H1 (cell line): ENCODE measurements around the gene DENND4C. TPM values are rescaled to one million over a fixed set of nuclear protein-coding genes. Genes with fewer than 3 reads are reported as not detected.
"Not testable (repeated sequence)": the region's sequence is repeated elsewhere in the genome, so short reads cannot be mapped to it uniquely, and the experiment has no call there.

Experiments used
- CTCF ChIA-PET: fragments of 300-600 bp; sonication (Branson Sonifier 250); formaldehyde crosslinking; loops from one replicate; lab custom pipeline; 2021; ENCODE audit not compliant: partially characterized antibody; lab: Charles Lee
- POLR2A ChIA-PET: fragments of 300-600 bp; sonication (Branson Sonifier 250); formaldehyde crosslinking; loops from one replicate; lab custom pipeline; 2021; ENCODE audit warnings: inconsistent platforms; ENCODE audit not compliant: partially characterized antibody; lab: Charles Lee
- DNase-seq, 2 experiments: peaks; one replicate each; pipeline versions ENCODE4 v3.0.0 to v3.0.0-alpha.2; 2010 to 2022; ENCODE audit warnings: low spot score in 2 of 2, low read depth in 1 of 2, mixed read lengths in 1 of 2
- FAIRE-seq: peaks from 2 replicates; lab custom pipeline; 2011; peaks lifted over from hg19 to GRCh38; lab: Jason Lieb, UNC
- H2AFZ ChIP-seq: 2 replicates; pipeline ENCODE4 v1.8.1; 2012; ENCODE audit warnings: low read length, inconsistent platforms
- H2AK5ac ChIP-seq: 2 replicates; pipeline ENCODE4 v1.6.1; 2013; ENCODE audit warnings: low read depth, low read length
- H2BK120ac ChIP-seq: replicated peaks from 2 replicates; pipeline ENCODE3; 2013; ENCODE audit warnings: low read depth, low read length, inconsistent platforms
- H2BK12ac ChIP-seq: 2 replicates; pipeline ENCODE4 v1.6.1; 2013; ENCODE audit warnings: low read depth, low read length
- H2BK15ac ChIP-seq: 2 replicates; pipeline ENCODE4 v1.6.1; 2013; ENCODE audit warnings: low read length
- H2BK20ac ChIP-seq: 2 replicates; pipeline ENCODE4 v1.6.1; 2013; ENCODE audit warnings: low read length
- H2BK5ac ChIP-seq: 2 replicates; pipeline ENCODE4 v1.6.1; 2013; ENCODE audit warnings: low read depth, low read length
- H3K14ac ChIP-seq: 2 replicates; pipeline ENCODE4 v1.6.1; 2013; ENCODE audit warnings: inconsistent platforms; ENCODE audit not compliant: insufficient read length
- H3K18ac ChIP-seq: 2 replicates; pipeline ENCODE4 v1.6.1; 2013; ENCODE audit warnings: low read length; ENCODE audit errors: extremely low read depth
- H3K23ac ChIP-seq: 2 replicates; pipeline ENCODE4 v1.6.1; 2013; ENCODE audit warnings: inconsistent platforms; ENCODE audit not compliant: insufficient read length
- H3K23me2 ChIP-seq: 2 replicates; pipeline ENCODE4 v1.6.1; 2013; ENCODE audit warnings: low read depth, low read length
- H3K27ac ChIP-seq: 2 replicates; pipeline ENCODE4 v1.6.1; 2011; ENCODE audit warnings: low read depth, low read length, inconsistent platforms
- H3K27me3 ChIP-seq, 4 experiments: replicated peaks in 1 of 4; 1 replicate in 1 of 4; 2 replicates in 3 of 4; pipeline versions ENCODE4 v1.6.1 to v1.8.1; 2011 to 2013; ENCODE audit warnings: low read length in 3 of 4, mild to moderate bottlenecking in 3 of 4, inconsistent platforms in 2 of 4, mixed read lengths in 2 of 4, moderate library complexity in 1 of 4; ENCODE audit not compliant: control insufficient read depth in 3 of 4, insufficient read depth in 3 of 4; ENCODE audit errors: extremely low read depth in 1 of 4
- H3K36me3 ChIP-seq, 4 experiments: 2 replicates each; pipeline versions ENCODE4 v1.6.1 to v1.8.1; 2011 to 2013; ENCODE audit warnings: mild to moderate bottlenecking in 4 of 4, low read length in 3 of 4, moderate library complexity in 2 of 4, control low read depth in 1 of 4, inconsistent platforms in 1 of 4; ENCODE audit not compliant: insufficient read depth in 4 of 4, control insufficient read depth in 2 of 4
- H3K4ac ChIP-seq: replicated peaks from 2 replicates; pipeline ENCODE3; 2013; ENCODE audit warnings: low read length, low read depth, mixed read lengths, inconsistent platforms; ENCODE audit not compliant: insufficient read length
- H3K4me1 ChIP-seq, 4 experiments: replicated peaks in 1 of 4; 1 replicate in 1 of 4; 2 replicates in 3 of 4; pipeline versions ENCODE4 v1.6.1 to v1.8.1; 2011 to 2013; ENCODE audit warnings: low read length in 3 of 4, inconsistent platforms in 2 of 4, mixed read lengths in 1 of 4; ENCODE audit not compliant: insufficient read depth in 4 of 4, control insufficient read depth in 3 of 4
- H3K4me2 ChIP-seq, 2 experiments: 2 replicates each; pipeline versions ENCODE4 v1.6.1 to v1.8.1; 2011 to 2013; ENCODE audit warnings: low read depth in 2 of 2, low read length in 2 of 2, control low read depth in 1 of 2, inconsistent platforms in 1 of 2, mild to moderate bottlenecking in 1 of 2; ENCODE audit not compliant: insufficient read depth in 1 of 2
- H3K4me3 ChIP-seq, 4 experiments: fragments of 200-600, 300-600 bp in 1 of 4; sonication (generic), shearing (Covaris generic), sonication (Bioruptor Twin) in 1 of 4; 2 replicates each; pipeline versions ENCODE4 v1.5.1 to v1.8.1; 2011 to 2016; ENCODE audit warnings: low read length in 4 of 4, low read depth in 3 of 4, control low read depth in 2 of 4, inconsistent platforms in 2 of 4, mild to moderate bottlenecking in 2 of 4, mixed read lengths in 1 of 4, moderate library complexity in 1 of 4; ENCODE audit not compliant: insufficient read depth in 2 of 4; ENCODE audit errors: extremely low read depth in 1 of 4
- H3K56ac ChIP-seq: replicated peaks from 2 replicates; pipeline ENCODE3; 2013; ENCODE audit warnings: low read depth, mild to moderate bottlenecking, mixed read lengths, low read length, inconsistent platforms; ENCODE audit not compliant: insufficient read length
- H3K79me1 ChIP-seq: 2 replicates; pipeline ENCODE4 v1.6.1; 2013; ENCODE audit warnings: low read depth, low read length, control low read depth
- H3K79me2 ChIP-seq, 2 experiments: 2 replicates each; pipeline versions ENCODE4 v1.6.1 to v1.8.1; 2012 to 2013; ENCODE audit warnings: low read length in 2 of 2, mild to moderate bottlenecking in 2 of 2, inconsistent platforms in 1 of 2; ENCODE audit not compliant: insufficient read depth in 2 of 2, control insufficient read depth in 1 of 2
- H3K9ac ChIP-seq, 4 experiments: replicated peaks in 1 of 4; 1 replicate in 1 of 4; 2 replicates in 3 of 4; pipeline versions ENCODE4 v1.6.1 to v1.8.1; 2011 to 2013; ENCODE audit warnings: low read depth in 3 of 4, low read length in 3 of 4, control low read depth in 2 of 4, mild to moderate bottlenecking in 2 of 4, moderate library complexity in 2 of 4, inconsistent platforms in 1 of 4; ENCODE audit errors: extremely low read depth in 1 of 4
- H3K9me3 ChIP-seq, 2 experiments: 2 replicates each; pipeline versions ENCODE4 v1.6.1 to v1.8.1; 2012 to 2013; ENCODE audit warnings: mild to moderate bottlenecking in 2 of 2, moderate library complexity in 2 of 2, control low read depth in 1 of 2, inconsistent platforms in 1 of 2, low read depth in 1 of 2, low read length in 1 of 2, mixed read lengths in 1 of 2; ENCODE audit not compliant: insufficient read depth in 2 of 2
- H4K20me1 ChIP-seq, 2 experiments: replicated peaks in 1 of 2; 2 replicates each; pipeline versions ENCODE3 to v1.8.1; 2011 to 2013; ENCODE audit warnings: inconsistent platforms in 2 of 2, low read length in 2 of 2, mild to moderate bottlenecking in 1 of 2; ENCODE audit not compliant: insufficient read depth in 2 of 2, control insufficient read depth in 1 of 2
- H4K5ac ChIP-seq: 2 replicates; pipeline ENCODE4 v1.6.1; 2013; ENCODE audit warnings: low read length, low read depth, mixed read lengths, inconsistent platforms; ENCODE audit not compliant: insufficient read length
- H4K8ac ChIP-seq: 2 replicates; pipeline ENCODE4 v1.8.0; 2013; ENCODE audit warnings: mild to moderate bottlenecking, moderate library complexity, low read length, inconsistent platforms; ENCODE audit not compliant: insufficient read depth; ENCODE audit errors: extremely low read depth
- H4K91ac ChIP-seq: replicated peaks from 2 replicates; pipeline ENCODE3; 2013; ENCODE audit warnings: low read length, mixed read lengths, inconsistent platforms; ENCODE audit not compliant: insufficient read length
- WGBS, 2 experiments: shearing (Covaris generic) in 1 of 2; methylation state at CpG; one replicate each; pipeline versions ENCODE4 v1.1.6 to v1.1.7; 2013 to 2015; ENCODE audit warnings: low lambda C conversion rate in 2 of 2, mixed read lengths in 2 of 2, inconsistent platforms in 1 of 2, low coverage in 1 of 2, missing lambda C conversion rate in 1 of 2; ENCODE audit not compliant: insufficient replicate concordance in 2 of 2, insufficient coverage in 1 of 2, insufficient read length in 1 of 2; ENCODE audit errors: extremely low coverage in 1 of 2, missing lambda C conversion rate in 1 of 2; 5-methylcytosine and 5-hydroxymethylcytosine counted together
- polyA plus RNA-seq, 7 experiments: library from polyadenylated mRNA; depleted of rRNA in 3 of 7; stranded (reverse) in 5 of 7; unstranded in 2 of 7; fragments of >200 nt in 5 of 7; fragments of 200-250 nt in 2 of 7; gene quantifications; 1 replicate in 5 of 7; 2 replicates in 1 of 7; 4 replicates in 1 of 7; pipeline versions ENCODE4 v1.2.1 to v1.2.3, GENCODE V29; 2011 to 2013; ENCODE audit warnings: missing spikeins in 2 of 7, mixed read lengths in 2 of 7
- total RNA-seq: library from RNA; stranded (reverse); fragmentation: NEBNext Ultra II Directional; extraction: Animal tissue kit (Norgen Biotek cat#: 25700); gene quantifications from 2 replicates; pipeline ENCODE4 v1.2.1, GENCODE V29; 2021

The DENND4C gene
- total and polyA plus RNA-seq, 2 of the 8 experiments (the other 6 are each of a cell fraction or from before 2014, with no cell fraction given), result 6.9 to 18.9 TPM

- CTCF ChIA-PET, result interaction anchor here (0.6 kb wide), 1 partner anchor 344 kb away, joined by 3 read pairs; no protein-coding TSS in a partner anchor
- not testable (repeated sequence) for H3K79me1 ChIP-seq, H3K4me1 ChIP-seq, H2BK120ac ChIP-seq, H3K23ac ChIP-seq, H3K9me3 ChIP-seq, H2AK5ac ChIP-seq, H3K14ac ChIP-seq, H3K56ac ChIP-seq, H4K20me1 ChIP-seq, H3K4me3 ChIP-seq, H3K4me2 ChIP-seq, H2BK5ac ChIP-seq, H2BK20ac ChIP-seq, H2BK15ac ChIP-seq, H4K8ac ChIP-seq, H3K79me2 ChIP-seq, H3K27me3 ChIP-seq, H3K23me2 ChIP-seq, H2AFZ ChIP-seq, H3K9ac ChIP-seq, DNase-seq, H3K36me3 ChIP-seq, H4K5ac ChIP-seq, H4K91ac ChIP-seq, H3K4ac ChIP-seq, H3K27ac ChIP-seq, H3K18ac ChIP-seq, FAIRE-seq, H2BK12ac ChIP-seq
- POLR2A ChIA-PET, result interaction anchor here (2.6 to 3.1 kb wide), 2 partner anchors 10 to 12 kb away, joined by 8 to 9 read pairs; partner anchors contain the start of gene RPS6
- 92% methylated on average over 4 of the region's 4 CpGs; no CpG with 5 or more reads in 1 of the 2 experiments for WGBS, 2 experiments
Observed at GRCh38 chr9:19389539-19389938, 159.0 kb downstream of the DENND4C start.
